Astrocyte (in vitro differentiated cells and primary cell): ENCODE results near the gene CSH2. TPM values are rescaled to one million over a fixed set of nuclear protein-coding genes. Genes with fewer than 3 reads are reported as not detected.
A peak's percentile ranks its signal among the peaks of the same experiment; 100 is the strongest.

Experiments
- DNase-seq: peaks from one replicate; pipeline ENCODE4 v3.0.0-alpha.2; 2010; ENCODE audit warnings: low read depth
- FAIRE-seq: peaks from 2 replicates; lab custom pipeline; 2011; peaks lifted over from hg19 to GRCh38; lab: Jason Lieb, UNC
- H2AFZ ChIP-seq: 2 replicates; pipeline ENCODE4 v1.6.0; 2012; ENCODE audit warnings: low read depth, low read length, inconsistent platforms
- H3K27ac ChIP-seq: 2 replicates; pipeline ENCODE4 v1.5.1; 2011; ENCODE audit warnings: low read depth, low read length, inconsistent platforms
- H3K27me3 ChIP-seq: 2 replicates; pipeline ENCODE4 v1.6.0; 2011; ENCODE audit warnings: low read length, inconsistent platforms; ENCODE audit not compliant: insufficient read depth
- H3K36me3 ChIP-seq: 2 replicates; pipeline ENCODE4 v1.5.1; 2011; ENCODE audit warnings: low read length, inconsistent platforms; ENCODE audit not compliant: insufficient read depth
- H3K4me1 ChIP-seq: 2 replicates; pipeline ENCODE4 v1.5.1; 2011; ENCODE audit warnings: low read length, inconsistent platforms; ENCODE audit not compliant: insufficient read depth
- H3K4me2 ChIP-seq: 2 replicates; pipeline ENCODE4 v1.6.0; 2012; ENCODE audit warnings: low read length, inconsistent platforms
- H3K4me3 ChIP-seq: 2 replicates; pipeline ENCODE4 v1.5.1; 2011; ENCODE audit warnings: low read depth, mild to moderate bottlenecking, low read length, inconsistent platforms; ENCODE audit not compliant: insufficient read depth
- H3K79me2 ChIP-seq: 2 replicates; pipeline ENCODE4 v1.6.0; 2012; ENCODE audit warnings: mild to moderate bottlenecking, low read length, inconsistent platforms; ENCODE audit not compliant: insufficient read depth
- H3K9ac ChIP-seq: 2 replicates; pipeline ENCODE4 v1.6.0; 2012; ENCODE audit warnings: mild to moderate bottlenecking, low read length, inconsistent platforms
- H3K9me3 ChIP-seq: 2 replicates; pipeline ENCODE4 v1.5.1; 2012; ENCODE audit warnings: low read depth, mild to moderate bottlenecking, low read length, inconsistent platforms; ENCODE audit not compliant: insufficient read depth
- H4K20me1 ChIP-seq: 2 replicates; pipeline ENCODE4 v1.6.0; 2012; ENCODE audit warnings: low read length, inconsistent platforms; ENCODE audit not compliant: insufficient read depth
- H3K27ac Mint-ChIP-seq: one replicate; pipeline ENCODE4 v1.8.0; 2021; ENCODE audit warnings: mild to moderate bottlenecking, mixed read lengths; ENCODE audit not compliant: unreplicated experiment
- H3K27me3 Mint-ChIP-seq: one replicate; pipeline ENCODE4 v1.8.0; 2021; ENCODE audit warnings: low read depth, mixed read lengths; ENCODE audit not compliant: unreplicated experiment
- H3K36me3 Mint-ChIP-seq: one replicate; pipeline ENCODE4 v1.8.0; 2021; ENCODE audit warnings: low read depth, mixed read lengths; ENCODE audit not compliant: unreplicated experiment
- H3K4me1 Mint-ChIP-seq: one replicate; pipeline ENCODE4 v1.8.0; 2021; ENCODE audit warnings: low read depth, mixed read lengths; ENCODE audit not compliant: unreplicated experiment
- H3K4me3 Mint-ChIP-seq: one replicate; pipeline ENCODE4 v1.8.0; 2021; ENCODE audit warnings: mild to moderate bottlenecking, moderate library complexity, mixed read lengths; ENCODE audit not compliant: unreplicated experiment
- H3K9me3 Mint-ChIP-seq: one replicate; pipeline ENCODE4 v1.8.0; 2021; ENCODE audit warnings: mild to moderate bottlenecking, mixed read lengths; ENCODE audit not compliant: unreplicated experiment
- CTCF ChIP-seq: IDR thresholded peaks from 2 replicates; pipeline ENCODE4 v1.5.1; 2011; ENCODE audit warnings: low read depth, mild to moderate bottlenecking, inconsistent platforms, low read length, moderate library complexity; ENCODE audit not compliant: insufficient read depth
- EZH2 ChIP-seq: IDR thresholded peaks from 2 replicates; pipeline ENCODE4 v1.6.1; 2012; ENCODE audit warnings: mild to moderate bottlenecking, low read length, inconsistent platforms; ENCODE audit not compliant: insufficient read depth
- total RNA-seq: library from RNA; stranded (reverse); gene quantifications from 2 replicates; pipeline ENCODE4 v1.2.1, GENCODE V29; 2021

The CSH2 gene
- total RNA-seq, 1 donor from 2014 or later: 4.3 TPM

DNA sequence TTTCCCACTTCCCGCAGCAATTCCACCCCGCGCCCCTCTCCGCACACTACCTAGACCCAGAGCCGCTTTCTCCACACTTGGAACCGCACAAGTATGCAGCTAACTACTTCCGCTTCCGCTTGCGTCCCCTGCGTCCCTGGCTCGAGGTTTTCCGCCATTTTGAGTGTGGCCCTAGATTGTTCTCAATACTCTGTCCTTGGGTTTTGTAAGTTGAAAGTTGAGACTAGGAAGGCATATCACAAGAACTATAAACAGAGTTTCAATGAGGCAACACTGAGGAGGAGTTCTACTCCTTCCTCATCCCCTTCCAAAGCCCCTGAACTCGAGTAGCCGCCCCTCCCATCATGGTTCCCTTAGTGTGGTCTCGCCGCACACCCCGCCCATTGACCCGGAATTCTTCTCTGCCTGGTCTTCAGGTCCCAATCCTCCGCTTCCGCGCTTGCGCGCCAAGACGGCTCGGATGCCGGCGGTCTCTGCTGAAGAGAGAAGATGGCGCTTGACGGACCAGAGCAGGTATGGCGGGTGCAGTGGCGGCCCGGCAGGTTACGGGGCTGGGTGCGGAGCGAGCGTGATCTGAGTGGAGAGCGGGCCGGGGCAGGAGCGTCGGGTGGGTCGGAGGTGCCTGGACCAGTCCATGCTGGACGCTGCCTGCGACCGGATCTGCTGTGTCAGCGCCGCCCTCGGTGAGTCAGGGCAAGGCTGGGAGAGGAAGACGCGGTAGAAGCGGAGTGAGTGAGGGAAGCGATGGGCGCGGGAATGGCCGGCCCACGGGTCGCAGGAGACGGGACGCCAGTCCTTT is 46.3 kb downstream of the CSH2 start, which contains the start of the genes FTSJ3 and PSMC5:
FTSJ3 (minus strand) TSS at position 662 of the 799 bp plus-strand sequence. CDS start 761 bp downstream, outside the sequence.
PSMC5 (plus strand) TSS at position 430 of the 799 bp plus-strand sequence; CDS start at position 490, 60 bp downstream.
- Mint-ChIP-seq H3K27ac (peak within 1 kb of the TSS; percentile 100), H3K36me3 (peaks cover 51% of the 10 kb centered on the region), H3K9me3 (no peaks in the 10 kb centered on the region), H3K4me3 (peak within 1 kb of the TSS; percentile 98), H3K27me3 (no peaks in the 10 kb centered on the region), H3K4me1 (peaks cover 14% of the 10 kb centered on the region)
- Histone ChIP-seq H3K4me3 (peak within 1 kb of the TSS; percentile 96), H3K27me3 (no peaks in the 10 kb centered on the region), H3K79me2 (peaks cover 81% of the 10 kb centered on the region), H3K36me3 (peaks cover 68% of the 10 kb centered on the region), H3K9ac (peak within 1 kb of the TSS; percentile 85), H4K20me1 (peaks cover 65% of the 10 kb centered on the region), H3K27ac (peak within 1 kb of the TSS; percentile 94), H3K4me2 (peak within 1 kb of the TSS; percentile 92), H2AFZ (peak within 1 kb of the TSS; percentile 71), H3K4me1 (peaks cover 18% of the 10 kb centered on the region), H3K9me3 (no peaks in the 10 kb centered on the region)
- peak; percentile 19 for TF ChIP-seq CTCF
- TF ChIP-seq EZH2: no peak
- no peak for FAIRE-seq
- peak; percentile 90 for DNase-seq

GRCh38 chr17:63826468-63827001 is 46.9 kb downstream of the CSH2 start:
- DNase-seq: no peak
- peaks cover 16% of the 10 kb centered on the region for H3K4me1 Mint-ChIP-seq
- Histone ChIP-seq H3K27me3 (no peaks in the 10 kb centered on the region), H3K9ac (peak overlapping the region; percentile 85), H3K4me1 (peaks cover 18% of the 10 kb centered on the region), H3K4me2 (peak overlapping the region; percentile 92), H3K27ac (peak overlapping the region; percentile 94), H3K36me3 (peaks cover 67% of the 10 kb centered on the region), H2AFZ (peak overlapping the region; percentile 71), H3K4me3 (peak overlapping the region; percentile 96), H3K9me3 (no peaks in the 10 kb centered on the region), H4K20me1 (peaks cover 66% of the 10 kb centered on the region), H3K79me2 (peaks cover 88% of the 10 kb centered on the region)
- H3K9me3 Mint-ChIP-seq: no peaks in the 10 kb centered on the region
- peak overlapping the region; percentile 98 for H3K4me3 Mint-ChIP-seq
- H3K27ac Mint-ChIP-seq: peak overlapping the region; percentile 100
- no peak for TF ChIP-seq CTCF
- no peak for TF ChIP-seq EZH2
- no peak for FAIRE-seq
- H3K36me3 Mint-ChIP-seq: peaks cover 52% of the 10 kb centered on the region
- H3K27me3 Mint-ChIP-seq: no peaks in the 10 kb centered on the region
